ENCODE measurements around the gene SLC7A5.
"Not testable (repeated sequence)": the region's sequence is repeated elsewhere in the genome, so short reads cannot be mapped to it uniquely, and the experiment has no call there.

Gene SLC7A5

GRCh38 chr16:87864331-87864989 is 4.8 kb downstream of the SLC7A5 start:
- H3K27ac ChIP-seq: 0 out of 2 replicates have a peak overlapping the region, but pooled peaks have one; percentile 2

GRCh38 chr16:87863327-87863635 is 6.0 kb downstream of the SLC7A5 start:
- H3K27ac ChIP-seq: not testable (repeated sequence)

More at GRCh38 chr16:87864331-87864989, 4.8 kb downstream of the SLC7A5 start:
- TF ChIP-seq CTCF (conservative IDR thresholded peaks at IDR 0.05): no peak

- H3K27ac ChIP-seq: not testable (repeated sequence)
Observed at GRCh38 chr16:87862597-87863326, 6.5 kb downstream of the SLC7A5 start.

GRCh38 chr16:87861300-87862099 is 7.8 kb downstream of the SLC7A5 start:
- H3K27ac ChIP-seq: not testable (repeated sequence)

- H3K27ac ChIP-seq: no peak overlapping the region
- TF ChIP-seq CTCF (conservative IDR thresholded peaks at IDR 0.05): no peak
Observed at GRCh38 chr16:87860553-87861299, 8.6 kb downstream of the SLC7A5 start.

GRCh38 chr16:87858151-87858993 is 10.9 kb downstream of the SLC7A5 start:
- H3K27ac ChIP-seq: not testable (repeated sequence)

- H3K27ac ChIP-seq: no peak overlapping the region; the same call in 1 of the 2 replicates
- TF ChIP-seq CTCF (conservative IDR thresholded peaks at IDR 0.05): no peak
Observed at GRCh38 chr16:87856791-87857228, 12.5 kb downstream of the SLC7A5 start.

- TF ChIP-seq CTCF (conservative IDR thresholded peaks at IDR 0.05): no peak
- H3K27ac ChIP-seq: peak overlapping the region; percentile 47
Observed at GRCh38 chr16:87855852-87856715, 13.2 kb downstream of the SLC7A5 start.

All from VCaP (cell line).